Thyroid gland (tissue), 4 donors: ENCODE data around the gene ZNF394. TPM values are rescaled to one million over a fixed set of nuclear protein-coding genes. Genes with fewer than 3 reads are reported as not detected.
"Not testable (repeated sequence)": the region's sequence is repeated elsewhere in the genome, so short reads cannot be mapped to it uniquely, and the experiment has no call there.

Experiments
- DNase-seq, 2 donors: peaks; one replicate each; pipeline ENCODE4 v3.0.0-alpha.2; 2019
- H3K27ac ChIP-seq, 3 donors: fragments of 200-600 bp; sonication (generic); 1 replicate in 2 of 3; 2 replicates in 1 of 3; pipeline ENCODE4 v1.5.1; 2016 to 2019; ENCODE audit warnings: mild to moderate bottlenecking in 1 of 3, moderate library complexity in 1 of 3
- H3K27me3 ChIP-seq: fragments of 200-600 bp; sonication (generic); one replicate; pipeline ENCODE4 v1.5.1; 2019
- H3K36me3 ChIP-seq, 2 donors: fragments of 200-600 bp; sonication (generic); one replicate each; pipeline ENCODE4 v1.5.1; 2016 to 2019
- H3K4me1 ChIP-seq, 2 donors: fragments of 200-600 bp; sonication (generic); one replicate each; pipeline ENCODE4 v1.5.1; 2017 to 2019
- H3K4me3 ChIP-seq, 3 donors: fragments of 200-600 bp; sonication (generic); replicated peaks in 1 of 3; 1 replicate in 2 of 3; 2 replicates in 1 of 3; pipeline ENCODE4 v1.5.1; 2016; ENCODE audit warnings: mild to moderate bottlenecking in 1 of 3
- H3K9me3 ChIP-seq: fragments of 200-600 bp; sonication (generic); one replicate; pipeline ENCODE4 v1.5.1; 2017
- POLR2A ChIP-seq, 2 donors: fragments of 450-650 bp; IDR thresholded peaks; one replicate each; pipeline ENCODE4 v1.6.1; 2017; ENCODE audit warnings: antibody characterized with exemption in 2 of 2, mild to moderate bottlenecking in 2 of 2, moderate library complexity in 1 of 2
- WGBS, 2 donors: methylation state at CpG; one replicate each; pipeline ENCODE4 v1.1.5; 2017; 5-methylcytosine and 5-hydroxymethylcytosine counted together
- intact Hi-C: fragments of 100-400 bp; cut with DNase I; formaldehyde crosslinking; loops from one replicate; pipeline ENCODE4 v1.15.1; 2023
- total RNA-seq, 4 donors: library from RNA; depleted of rRNA; stranded (reverse); fragments of >200 nt; gene quantifications; one replicate each; pipeline ENCODE4 v1.2.3, GENCODE V29; 2016
- TF ChIP-seq, protein P1 (sequence below), 6 experiments: fragments of 200-600 bp in 3 of 6; fragments of 450-650 bp in 3 of 6; sonication (generic) in 3 of 6; IDR thresholded peaks; one replicate each; pipeline ENCODE4 v1.5.1; 2016 to 2019; ENCODE audit warnings: antibody characterized with exemption in 6 of 6, mild to moderate bottlenecking in 2 of 6, inconsistent platforms in 1 of 6, moderate library complexity in 1 of 6

ZNF394 gene
- total RNA-seq, result 10 to 100 TPM; 39.5 to 61.4 (median 46.1) TPM

DNA sequence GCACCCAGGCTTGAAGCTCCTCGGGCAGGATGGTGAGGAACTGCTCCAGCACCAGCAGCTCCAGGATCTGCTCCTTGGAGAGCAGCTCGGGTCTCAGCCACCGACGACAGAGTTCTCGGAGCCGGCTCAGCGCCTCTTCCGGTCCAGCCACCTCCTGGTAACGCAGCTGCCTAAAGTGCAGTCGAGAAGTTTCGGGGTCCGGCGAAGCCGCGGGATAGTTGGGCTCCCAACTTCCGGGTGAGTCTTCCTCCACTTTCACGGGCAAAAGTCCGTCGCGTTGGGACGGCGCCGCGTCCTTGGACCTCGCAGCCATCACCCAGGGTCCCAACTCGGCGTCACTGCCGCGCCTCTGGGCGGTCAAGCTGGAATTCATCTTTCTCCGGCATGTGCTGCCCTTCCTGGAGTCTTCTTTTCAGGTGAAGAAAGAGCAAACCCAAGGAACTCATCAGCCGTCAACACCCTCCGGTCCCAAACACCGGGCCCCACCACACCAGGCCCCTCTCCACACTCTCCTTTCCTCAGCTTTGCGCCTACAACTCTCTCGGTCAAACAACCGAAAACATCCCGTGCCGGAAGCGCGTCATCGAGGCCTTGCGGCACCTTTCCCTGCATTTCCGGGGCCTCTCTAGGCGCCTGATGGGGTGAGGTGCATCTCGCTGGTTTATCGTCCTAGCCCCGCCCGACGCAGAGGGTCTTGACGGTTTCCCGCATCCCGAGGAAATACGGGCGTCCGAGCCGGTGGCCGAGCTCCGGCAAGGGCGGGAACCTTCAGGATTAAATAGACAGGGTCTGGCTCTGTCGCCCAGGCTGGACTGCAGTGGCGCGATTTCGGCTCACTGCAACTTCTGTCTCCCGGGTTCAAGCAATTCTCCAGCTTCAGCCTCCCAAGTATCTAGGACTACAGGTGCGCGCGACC lies at the start of gene ZNF394:
Gene ZNF394, minus strand, starts transcription at position 561 of the 916 bp plus-strand sequence. Its CDS starts 188 bp downstream, at position 373.
- peak in 1 of 2 donors; percentile 67 for TF ChIP-seq POLR2A (IDR thresholded peaks at IDR 0.05)
- TF ChIP-seq, protein P1, sequence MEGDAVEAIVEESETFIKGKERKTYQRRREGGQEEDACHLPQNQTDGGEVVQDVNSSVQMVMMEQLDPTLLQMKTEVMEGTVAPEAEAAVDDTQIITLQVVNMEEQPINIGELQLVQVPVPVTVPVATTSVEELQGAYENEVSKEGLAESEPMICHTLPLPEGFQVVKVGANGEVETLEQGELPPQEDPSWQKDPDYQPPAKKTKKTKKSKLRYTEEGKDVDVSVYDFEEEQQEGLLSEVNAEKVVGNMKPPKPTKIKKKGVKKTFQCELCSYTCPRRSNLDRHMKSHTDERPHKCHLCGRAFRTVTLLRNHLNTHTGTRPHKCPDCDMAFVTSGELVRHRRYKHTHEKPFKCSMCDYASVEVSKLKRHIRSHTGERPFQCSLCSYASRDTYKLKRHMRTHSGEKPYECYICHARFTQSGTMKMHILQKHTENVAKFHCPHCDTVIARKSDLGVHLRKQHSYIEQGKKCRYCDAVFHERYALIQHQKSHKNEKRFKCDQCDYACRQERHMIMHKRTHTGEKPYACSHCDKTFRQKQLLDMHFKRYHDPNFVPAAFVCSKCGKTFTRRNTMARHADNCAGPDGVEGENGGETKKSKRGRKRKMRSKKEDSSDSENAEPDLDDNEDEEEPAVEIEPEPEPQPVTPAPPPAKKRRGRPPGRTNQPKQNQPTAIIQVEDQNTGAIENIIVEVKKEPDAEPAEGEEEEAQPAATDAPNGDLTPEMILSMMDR (IDR thresholded peaks at IDR 0.05), result peak in 1 of 6 experiments; percentile 8
- 0 to 1% methylated on average over 27 to 30 of the region's 68 CpGs for WGBS, 2 donors
- Histone ChIP-seq H3K36me3 (peaks cover 13 to 23% of the 10 kb centered on the region in 2 donors), H3K9me3 (no peaks in the 10 kb centered on the region), H3K27me3 (no peaks in the 10 kb centered on the region), H3K4me1 (peaks cover 18 to 23% of the 10 kb centered on the region in 2 donors), H3K4me3 (peak within 1 kb of the TSS; percentile 44 to 92 (median 84)), H3K27ac (peak within 1 kb of the TSS; percentile 69 to 89 (median 89))
- intact Hi-C loops, result no loop called here
- peak; percentile 90 to 93 for DNase-seq

DNA sequence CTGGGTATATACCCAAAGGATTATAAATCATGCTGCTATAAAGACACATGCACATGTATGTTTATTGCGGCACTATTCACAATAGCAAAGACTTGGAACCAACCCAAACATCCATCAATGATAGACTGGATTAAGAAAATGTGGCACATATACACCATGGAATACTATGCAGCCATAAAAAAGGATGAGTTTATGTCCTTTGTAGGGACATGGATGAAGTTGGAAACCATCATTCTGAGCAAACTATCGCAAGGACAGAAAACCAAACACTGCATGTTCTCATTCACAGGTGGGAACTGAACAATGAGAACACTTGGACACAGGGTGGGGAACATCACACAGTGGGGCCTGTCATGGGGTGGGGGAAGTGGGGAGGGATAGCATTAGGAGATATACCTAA lies 49.5 kb upstream of the ZNF394 start:
- peaks cover 6 to 14% of the 10 kb centered on the region in 2 donors for H3K4me1 ChIP-seq
- H3K9me3 ChIP-seq, H3K36me3 ChIP-seq, H3K4me3 ChIP-seq, intact Hi-C loops, H3K27me3 ChIP-seq, H3K27ac ChIP-seq, DNase-seq: not testable (repeated sequence)
- 100% methylated on average over 1 of the region's 2 CpGs; no CpG with 5 or more reads in 1 of the 2 donors for WGBS, 2 donors

DNA sequence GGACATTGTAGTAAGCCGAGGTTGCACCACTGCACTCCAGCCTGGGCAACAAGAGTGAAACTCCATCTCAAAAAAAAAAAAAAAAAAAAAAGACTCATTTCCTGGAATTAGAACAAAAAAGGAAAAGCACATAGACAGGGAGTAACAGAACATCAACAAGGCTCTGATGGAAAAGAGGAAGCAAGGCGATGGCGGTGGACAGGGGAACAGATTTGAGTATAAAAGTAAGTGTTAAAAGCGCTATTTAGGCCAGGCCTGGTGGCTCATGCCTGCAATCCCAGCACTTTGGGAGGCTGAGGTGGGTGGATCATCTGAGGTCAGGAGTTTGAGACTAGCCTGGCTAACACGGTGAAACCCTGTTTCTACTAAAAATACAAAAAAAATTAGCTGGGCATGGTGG lies 45.2 kb upstream of the ZNF394 start:
- H3K9me3 ChIP-seq, DNase-seq, H3K27me3 ChIP-seq, H3K4me1 ChIP-seq, intact Hi-C loops, H3K27ac ChIP-seq, H3K36me3 ChIP-seq, H3K4me3 ChIP-seq: not testable (repeated sequence)
- 94 to 95% methylated on average over 5 of the region's 5 CpGs for WGBS, 2 donors

DNA sequence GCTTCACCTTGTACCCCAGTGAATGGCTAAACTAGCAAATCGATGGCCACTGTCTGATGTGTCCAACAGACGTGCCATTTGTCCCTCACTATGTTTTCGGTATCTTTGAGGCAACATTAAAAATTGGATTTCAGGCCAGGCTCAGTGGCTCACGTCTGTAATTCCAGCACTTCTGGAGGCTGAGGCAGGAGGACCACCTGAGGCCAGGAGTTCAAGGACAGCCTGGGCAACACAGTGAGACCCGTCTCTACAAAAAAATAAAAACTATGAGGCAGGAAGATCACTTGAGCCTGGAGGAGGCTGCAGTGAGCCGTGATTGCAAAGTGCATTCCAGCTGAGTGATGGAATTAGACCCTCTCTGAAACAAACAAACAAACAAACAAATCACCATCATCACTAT lies 43.8 kb upstream of the ZNF394 start:
- no peak overlapping the region for H3K4me3 ChIP-seq
- no peak overlapping the region for H3K27ac ChIP-seq
- 94 to 98% methylated on average over 6 of the region's 6 CpGs for WGBS, 2 donors
- peaks cover 0 to 9% of the 10 kb centered on the region in 2 donors for H3K36me3 ChIP-seq
- no peaks in the 10 kb centered on the region for H3K4me1 ChIP-seq
- no peaks in the 10 kb centered on the region for H3K9me3 ChIP-seq
- intact Hi-C loops, result no loop called here
- no peak for DNase-seq
- H3K27me3 ChIP-seq, result no peaks in the 10 kb centered on the region
- no peak for TF ChIP-seq POLR2A (IDR thresholded peaks at IDR 0.05)
- TF ChIP-seq, protein P1 (IDR thresholded peaks at IDR 0.05), result no peak

DNA sequence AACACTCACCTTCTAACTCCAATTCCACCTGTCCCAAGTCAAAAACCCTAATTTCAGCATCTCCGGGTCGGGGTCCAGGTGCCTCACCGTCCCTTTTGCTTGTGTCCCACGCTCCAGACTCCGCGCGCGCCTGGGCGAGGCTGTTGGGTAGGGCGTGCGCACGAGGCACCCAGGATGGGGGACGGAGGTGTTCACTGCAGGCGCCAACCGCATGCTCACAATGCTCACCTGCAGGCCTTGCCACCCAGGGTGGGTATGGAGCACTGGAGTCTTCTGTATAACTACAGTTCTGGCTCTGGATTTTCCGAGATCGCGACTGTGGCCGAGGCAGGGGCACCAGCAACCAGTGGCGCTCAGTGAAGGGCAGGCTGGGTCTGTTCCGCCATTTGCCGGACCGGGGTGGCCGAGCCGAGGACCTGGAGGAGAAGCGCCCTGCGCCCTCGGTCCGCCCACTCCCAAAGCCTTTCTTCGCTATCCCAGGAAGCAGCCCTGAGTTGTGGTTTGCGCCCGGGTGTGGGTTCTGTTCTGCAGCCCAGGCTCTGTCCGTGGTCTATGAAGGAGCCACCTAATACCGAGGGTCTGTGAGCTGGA lies 43.1 kb upstream of the ZNF394 start:
- Histone ChIP-seq H3K4me1 (no peaks in the 10 kb centered on the region), H3K4me3 (no peak overlapping the region), H3K27ac (no peak overlapping the region), H3K9me3 (no peaks in the 10 kb centered on the region), H3K27me3 (no peaks in the 10 kb centered on the region), H3K36me3 (peaks cover 0 to 7% of the 10 kb centered on the region in 2 donors)
- DNase-seq, result no peak
- intact Hi-C loops, result no loop called here
- TF ChIP-seq, protein P1 (IDR thresholded peaks at IDR 0.05), result no peak
- TF ChIP-seq POLR2A (IDR thresholded peaks at IDR 0.05), result no peak
- WGBS, 2 donors, result 95 to 96% methylated on average over 29 to 34 of the region's 34 CpGs

DNA sequence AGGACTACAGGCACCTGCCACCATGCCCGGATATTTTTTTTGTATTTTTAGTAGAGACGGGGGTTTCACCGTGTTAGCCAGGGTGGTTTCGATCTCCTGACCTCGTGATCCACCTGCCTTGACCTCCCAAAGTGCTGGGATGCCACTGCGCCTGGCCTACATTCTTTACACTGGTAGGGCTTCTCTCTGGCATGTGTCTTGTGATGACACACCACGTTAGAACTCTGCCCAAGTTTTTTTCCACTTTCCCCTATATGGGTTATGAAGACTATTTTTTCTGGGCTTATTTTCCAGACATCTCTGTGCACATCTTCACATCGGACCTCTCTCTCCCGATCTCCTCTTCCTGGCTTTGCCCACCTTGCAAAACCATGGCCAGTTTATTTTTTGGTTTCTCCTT lies 41.1 kb upstream of the ZNF394 start:
- intact Hi-C loops, result no loop called here
- Histone ChIP-seq H3K27me3 (no peaks in the 10 kb centered on the region), H3K9me3 (no peaks in the 10 kb centered on the region), H3K4me3 (no peak overlapping the region), H3K36me3 (no peaks in the 10 kb centered on the region), H3K4me1 (no peaks in the 10 kb centered on the region), H3K27ac (no peak overlapping the region)
- 90 to 91% methylated on average over 9 of the region's 9 CpGs for WGBS, 2 donors
- TF ChIP-seq, protein P1 (IDR thresholded peaks at IDR 0.05), result no peak
- TF ChIP-seq POLR2A (IDR thresholded peaks at IDR 0.05), result no peak
- no peak for DNase-seq
